ENCODE data around the gene CRISP1.

- TF ChIP-seq PATZ1 (CRISPR knock-in tag; IDR thresholded peaks at IDR 0.05; ENCODE audit: borderline replicate concordance) (no peak), PPARA (CRISPR knock-in tag; IDR thresholded peaks at IDR 0.05; ENCODE audit: borderline replicate concordance) (no peak), SNAI2 (CRISPR knock-in tag; IDR thresholded peaks at IDR 0.05) (no peak), ZFP3 (CRISPR knock-in tag; IDR thresholded peaks at IDR 0.05) (no peak), TOX (CRISPR knock-in tag; IDR thresholded peaks at IDR 0.05; ENCODE audit: borderline replicate concordance) (no peak), ESRRG (CRISPR knock-in tag; IDR thresholded peaks at IDR 0.05) (no peak), ZFP30 (CRISPR knock-in tag; IDR thresholded peaks at IDR 0.05) (no peak), RARB (CRISPR knock-in tag; IDR thresholded peaks at IDR 0.05) (no peak), ISL1 (CRISPR knock-in tag; IDR thresholded peaks at IDR 0.05) (no peak), ZNF8 (CRISPR knock-in tag; IDR thresholded peaks at IDR 0.05) (no peak), ZNF565 (CRISPR knock-in tag; conservative IDR thresholded peaks at IDR 0.05; ENCODE audit: low read depth) (no peak)
Observed at GRCh38 chr6:49913636-49914375, 47.5 kb upstream of the CRISP1 start.
